Muscle layer of duodenum (tissue), 2 donors: ENCODE measurements around the gene BTBD7.
"Not testable (repeated sequence)": the region's sequence is repeated elsewhere in the genome, so short reads cannot be mapped to it uniquely, and the experiment has no call there.

ENCODE experiments used
- H3K27ac ChIP-seq: one replicate; pipeline ENCODE4 v1.7.0; 2013; ENCODE audit warnings: mild to moderate bottlenecking, low read length
- H3K27me3 ChIP-seq: one replicate; pipeline ENCODE4 v1.7.0; 2013; ENCODE audit warnings: low read depth, mild to moderate bottlenecking, control low read depth, low read length
- H3K36me3 ChIP-seq, 2 donors: one replicate each; pipeline ENCODE4 v1.7.0; 2013; ENCODE audit warnings: low read length in 2 of 2, control low read depth in 1 of 2, mild to moderate bottlenecking in 1 of 2; ENCODE audit not compliant: insufficient read depth in 2 of 2, control insufficient read depth in 1 of 2
- H3K4me1 ChIP-seq, 2 donors: one replicate each; pipeline ENCODE4 v1.7.0; 2013; ENCODE audit warnings: low read length in 2 of 2, mild to moderate bottlenecking in 2 of 2, control low read depth in 1 of 2, moderate library complexity in 1 of 2; ENCODE audit not compliant: insufficient read depth in 2 of 2, control insufficient read depth in 1 of 2
- H3K4me3 ChIP-seq, 2 donors: one replicate each; pipeline ENCODE4 v1.7.0; 2013; ENCODE audit warnings: low read length in 2 of 2, low read depth in 1 of 2, mild to moderate bottlenecking in 1 of 2
- H3K9me3 ChIP-seq, 2 donors: one replicate each; pipeline ENCODE4 v1.7.0; 2013; ENCODE audit warnings: low read length in 2 of 2, control low read depth in 1 of 2, mild to moderate bottlenecking in 1 of 2; ENCODE audit not compliant: control insufficient read depth in 1 of 2
- donor health status: healthy.

Gene BTBD7

GRCh38 chr14:93332853-93333630, at the start of gene BTBD7:
Gene BTBD7, minus strand, starts transcription at chr14:93333036. Its CDS starts 36,985 bp downstream, at chr14:93296051.
- H3K27me3 ChIP-seq: no peaks in the 10 kb centered on the region
- H3K4me1 ChIP-seq: peaks cover 9 to 26% of the 10 kb centered on the region in 2 donors
- H3K4me3 ChIP-seq: peak within 1 kb of the TSS; percentile 89 to 92
- H3K36me3 ChIP-seq: peaks cover 0 to 3% of the 10 kb centered on the region in 2 donors
- peaks cover 0 to 6% of the 10 kb centered on the region in 2 donors for H3K9me3 ChIP-seq
- peak within 1 kb of the TSS; percentile 91 for H3K27ac ChIP-seq

DNA sequence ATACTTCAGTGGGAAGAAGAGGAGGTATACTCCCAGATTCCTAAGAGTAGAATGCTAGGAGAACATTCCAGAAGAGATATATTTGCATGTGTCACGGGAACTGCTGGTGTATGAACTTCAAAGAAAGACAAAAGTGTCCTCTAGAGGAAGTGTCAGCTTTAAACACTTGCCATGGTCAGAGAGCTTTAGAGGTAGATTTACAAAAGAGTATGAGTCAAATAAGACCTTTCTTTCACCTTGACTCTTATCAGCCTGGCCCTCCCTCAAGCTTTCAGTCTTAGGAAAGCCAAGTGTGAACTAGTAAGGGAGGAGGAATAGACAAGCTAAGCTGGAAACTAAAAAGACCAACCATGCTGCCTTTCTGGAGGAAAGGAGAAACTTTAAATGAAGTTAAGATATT, 48.8 kb upstream of the BTBD7 start:
- Histone ChIP-seq H3K4me1 (no peaks in the 10 kb centered on the region), H3K9me3 (no peaks in the 10 kb centered on the region), H3K27ac (no peak overlapping the region), H3K4me3 (no peak overlapping the region), H3K36me3 (no peaks in the 10 kb centered on the region), H3K27me3 (no peaks in the 10 kb centered on the region)

- Histone ChIP-seq H3K4me3 (no peak overlapping the region), H3K36me3 (no peaks in the 10 kb centered on the region), H3K27me3 (no peaks in the 10 kb centered on the region), H3K27ac (no peak overlapping the region), H3K9me3 (no peaks in the 10 kb centered on the region), H3K4me1 (no peaks in the 10 kb centered on the region)
Measured at GRCh38 chr14:93379831-93380230, 47.0 kb upstream of the BTBD7 start.

GRCh38 chr14:93375673-93376156, 42.9 kb upstream of the BTBD7 start:
- no peaks in the 10 kb centered on the region for H3K36me3 ChIP-seq
- no peaks in the 10 kb centered on the region for H3K27me3 ChIP-seq
- H3K9me3 ChIP-seq: peaks cover 0 to 2% of the 10 kb centered on the region in 2 donors
- H3K27ac ChIP-seq: no peak overlapping the region
- H3K4me3 ChIP-seq: no peak overlapping the region
- no peaks in the 10 kb centered on the region for H3K4me1 ChIP-seq

GRCh38 chr14:93369713-93370266, 37.0 kb upstream of the BTBD7 start:
- Histone ChIP-seq H3K9me3 (peaks cover 0 to 2% of the 10 kb centered on the region in 2 donors), H3K27me3 (no peaks in the 10 kb centered on the region), H3K4me3 (no peak overlapping the region), H3K27ac (no peak overlapping the region), H3K36me3 (no peaks in the 10 kb centered on the region), H3K4me1 (no peaks in the 10 kb centered on the region)

DNA sequence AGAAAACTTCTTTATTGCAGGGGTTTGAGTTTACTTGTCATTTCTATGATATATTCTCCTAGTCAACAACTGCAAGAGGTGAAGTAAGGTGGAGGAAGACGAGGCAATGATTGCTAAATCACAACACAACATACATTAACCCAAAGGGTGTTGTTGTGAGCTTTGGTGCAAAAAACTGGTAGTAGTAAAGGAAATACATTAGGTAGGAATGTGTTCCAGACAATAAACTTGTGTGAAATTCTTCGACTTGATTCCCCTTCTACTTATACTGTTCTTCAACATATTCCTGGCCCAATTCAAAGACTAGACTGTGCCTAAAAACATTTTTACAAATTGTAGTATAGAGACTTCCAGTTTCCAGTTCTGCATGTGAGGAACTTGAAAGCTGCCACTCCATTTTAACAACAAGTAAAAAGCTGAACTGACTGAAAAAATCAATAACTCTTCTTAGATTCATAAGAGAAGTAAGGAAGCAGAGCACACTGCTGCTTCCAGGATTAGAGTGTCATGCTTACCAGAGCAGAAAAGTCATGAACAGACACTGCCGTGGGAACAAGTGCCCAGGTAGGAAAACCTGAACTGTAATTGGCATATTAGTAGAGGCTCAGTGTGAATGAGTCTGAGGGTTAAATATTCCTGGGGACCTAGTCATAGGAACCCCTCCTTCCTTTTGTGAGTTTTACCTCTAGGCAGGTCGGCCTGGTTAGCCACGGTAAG, 36.3 kb upstream of the BTBD7 start:
- no peaks in the 10 kb centered on the region for H3K36me3 ChIP-seq
- no peak overlapping the region for H3K27ac ChIP-seq

DNA sequence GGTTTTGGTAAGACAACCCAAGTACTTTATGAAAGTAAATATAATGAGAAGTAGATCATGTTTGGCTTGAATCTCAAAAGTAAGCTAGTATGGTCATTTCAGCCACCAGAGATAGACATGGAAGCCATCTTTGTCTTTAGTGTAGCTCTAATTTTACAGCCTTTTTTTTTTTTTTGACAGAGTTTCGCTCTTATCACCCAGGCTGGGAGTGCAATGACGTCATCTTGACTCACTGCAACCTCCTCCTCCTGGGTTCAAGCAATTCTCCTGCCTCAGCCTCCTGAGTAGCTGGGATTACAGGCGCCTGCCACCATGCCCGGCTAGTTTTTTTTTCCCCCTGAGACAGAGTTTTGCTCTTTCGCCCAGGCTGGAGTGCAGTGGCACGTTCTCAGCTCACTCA, 22.0 kb upstream of the BTBD7 start:
- H3K36me3 ChIP-seq, H3K27me3 ChIP-seq, H3K4me3 ChIP-seq, H3K27ac ChIP-seq, H3K9me3 ChIP-seq, H3K4me1 ChIP-seq: not testable (repeated sequence)

More for the DNA sequence above, 36.3 kb upstream of the BTBD7 start:
- Histone ChIP-seq H3K4me3 (no peak overlapping the region), H3K9me3 (peaks cover 0 to 2% of the 10 kb centered on the region in 2 donors), H3K27me3 (no peaks in the 10 kb centered on the region), H3K4me1 (no peaks in the 10 kb centered on the region)

GRCh38 chr14:93348292-93348691, 15.5 kb upstream of the BTBD7 start:
- Histone ChIP-seq H3K4me3 (no peak overlapping the region), H3K4me1 (no peaks in the 10 kb centered on the region), H3K27ac (no peak overlapping the region), H3K27me3 (no peaks in the 10 kb centered on the region), H3K36me3 (no peaks in the 10 kb centered on the region), H3K9me3 (no peaks in the 10 kb centered on the region)

DNA sequence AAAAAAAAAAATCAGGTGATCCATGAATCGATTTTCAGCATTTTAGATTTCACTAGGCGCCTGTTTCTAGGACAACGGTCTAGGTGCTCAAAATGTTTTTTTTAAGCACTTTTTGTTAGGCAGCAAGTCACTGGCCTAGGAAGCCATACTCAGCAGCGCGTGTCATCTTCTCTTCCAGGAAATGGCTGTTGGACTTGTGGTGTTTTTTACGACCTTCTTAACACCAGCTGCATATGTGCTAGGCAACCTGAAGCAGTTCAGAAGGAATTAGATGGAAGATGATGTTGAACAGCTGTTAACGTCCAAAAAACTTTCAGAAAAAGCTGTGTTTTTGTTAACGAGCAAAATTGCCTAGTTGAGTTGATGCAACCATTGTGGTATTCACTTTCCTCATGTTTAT, 15.0 kb upstream of the BTBD7 start:
- H3K4me1 ChIP-seq: no peaks in the 10 kb centered on the region
- no peaks in the 10 kb centered on the region for H3K27me3 ChIP-seq
- no peaks in the 10 kb centered on the region for H3K36me3 ChIP-seq
- H3K27ac ChIP-seq: no peak overlapping the region
- no peaks in the 10 kb centered on the region for H3K9me3 ChIP-seq
- H3K4me3 ChIP-seq: no peak overlapping the region

GRCh38 chr14:93346926-93347721, 14.3 kb upstream of the BTBD7 start, which contains the start of gene COX8C:
Gene COX8C, plus strand, starts transcription at chr14:93347182. Its CDS starts 87 bp downstream, at chr14:93347269.
- H3K9me3 ChIP-seq: no peaks in the 10 kb centered on the region
- no peak within 1 kb of the TSS for H3K27ac ChIP-seq
- no peaks in the 10 kb centered on the region for H3K36me3 ChIP-seq
- no peak within 1 kb of the TSS for H3K4me3 ChIP-seq
- no peaks in the 10 kb centered on the region for H3K27me3 ChIP-seq
- H3K4me1 ChIP-seq: no peaks in the 10 kb centered on the region

DNA sequence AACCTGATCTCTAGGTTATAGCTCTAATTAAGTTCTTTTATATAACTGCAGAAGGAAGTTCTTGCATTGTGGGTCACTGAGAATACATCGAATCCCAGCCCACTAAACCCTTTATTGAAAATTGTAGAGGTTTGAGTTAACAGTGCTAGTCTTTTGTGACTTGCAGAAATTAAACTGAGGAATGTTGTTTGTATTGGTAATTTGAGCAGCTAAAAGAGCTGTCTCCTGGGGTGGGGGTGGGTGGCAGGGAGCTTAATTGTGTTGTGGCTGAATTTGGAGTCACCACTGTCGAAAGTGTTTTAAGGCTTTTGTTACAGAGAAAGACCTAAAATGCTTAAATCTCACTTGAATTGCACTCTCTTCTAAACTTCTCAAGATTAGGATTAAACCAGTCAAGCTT, 11.0 kb upstream of the BTBD7 start:
- Histone ChIP-seq H3K36me3 (no peaks in the 10 kb centered on the region), H3K27ac (no peak overlapping the region), H3K4me3 (no peak overlapping the region), H3K4me1 (no peaks in the 10 kb centered on the region), H3K9me3 (no peaks in the 10 kb centered on the region), H3K27me3 (no peaks in the 10 kb centered on the region)
